SK-N-SH (cell line): ENCODE measurements around the gene METTL26. TPM values are rescaled to one million over a fixed set of nuclear protein-coding genes. Genes with fewer than 3 reads are reported as not detected.

Experiments used
- CTCF ChIA-PET: fragments of 300-600, 350-600 bp; formaldehyde crosslinking; extraction: SDS; loops from one replicate; lab custom pipeline; 2021; lab: Yijun Ruan, JAX
- POLR2A ChIA-PET: fragments of 350-600 bp; sonication (Branson Sonifier 250); formaldehyde crosslinking; extraction: SDS; loops from one replicate; lab custom pipeline; 2020; ENCODE audit warnings: antibody characterized with exemption, inconsistent platforms; lab: Yijun Ruan, JAX
- DNase-seq: peaks from one replicate; pipeline ENCODE4 v3.0.0; 2012
- H2AFZ ChIP-seq: fragments of 200-600 bp; sonication (generic); 2 replicates; pipeline ENCODE4 v1.8.1; 2016; ENCODE audit warnings: antibody characterized with exemption, mild to moderate bottlenecking, low read depth
- H3F3A ChIP-seq: fragments of 200-600 bp; sonication (generic); replicated peaks from 2 replicates; pipeline ENCODE3; 2016; ENCODE audit warnings: antibody characterized with exemption, mild to moderate bottlenecking; ENCODE audit not compliant: insufficient read depth
- H3K27ac ChIP-seq, 2 experiments: fragments of 200-500 bp in 1 of 2; fragments of 200-600 bp in 1 of 2; sonication (Bioruptor generic) in 1 of 2; sonication (generic), shearing (Covaris generic) in 1 of 2; 2 replicates each; pipeline versions ENCODE4 v1.5.1 to v1.6.1; 2014 to 2016; ENCODE audit warnings: low read depth in 2 of 2, inconsistent platforms in 1 of 2, low read length in 1 of 2, mild to moderate bottlenecking in 1 of 2, mixed read lengths in 1 of 2
- H3K27me3 ChIP-seq: fragments of 200-600 bp; sonication (generic), shearing (Covaris generic); 2 replicates; pipeline ENCODE4 v1.6.1; 2016; ENCODE audit warnings: mixed run types; ENCODE audit not compliant: insufficient read depth
- H3K36me3 ChIP-seq, 2 experiments: fragments of 200-500 bp in 1 of 2; fragments of 200-600 bp in 1 of 2; sonication (Bioruptor generic) in 1 of 2; sonication (generic) in 1 of 2; replicated peaks in 1 of 2; 2 replicates each; pipeline versions ENCODE3 to v1.5.1; 2014 to 2016; ENCODE audit warnings: low read length in 1 of 2, mild to moderate bottlenecking in 1 of 2; ENCODE audit not compliant: insufficient read depth in 2 of 2, control insufficient read depth in 1 of 2
- H3K4me1 ChIP-seq, 2 experiments: fragments of 200-500 bp in 1 of 2; fragments of 200-600 bp in 1 of 2; sonication (Bioruptor generic) in 1 of 2; sonication (generic), shearing (Covaris generic) in 1 of 2; 2 replicates each; pipeline versions ENCODE4 v1.5.1 to v1.6.1; 2014 to 2016; ENCODE audit warnings: low read depth in 1 of 2, low read length in 1 of 2, mixed run types in 1 of 2; ENCODE audit not compliant: insufficient read depth in 2 of 2, control insufficient read depth in 1 of 2
- H3K4me2 ChIP-seq: fragments of 200-600 bp; sonication (generic), shearing (Covaris generic); 2 replicates; pipeline ENCODE4 v1.6.1; 2017; ENCODE audit warnings: mixed run types
- H3K4me3 ChIP-seq, 2 experiments: fragments of 200-500 bp in 1 of 2; fragments of 200-600 bp in 1 of 2; sonication (Bioruptor generic) in 1 of 2; sonication (generic), shearing (Covaris generic) in 1 of 2; 2 replicates each; pipeline versions ENCODE4 v1.5.1 to v1.8.1; 2014 to 2016; ENCODE audit warnings: low read depth in 2 of 2, inconsistent platforms in 1 of 2, low read length in 1 of 2, mild to moderate bottlenecking in 1 of 2, mixed read lengths in 1 of 2, moderate library complexity in 1 of 2
- H3K79me2 ChIP-seq: fragments of 200-600 bp; sonication (generic); 2 replicates; pipeline ENCODE4 v1.8.1; 2017; ENCODE audit warnings: mild to moderate bottlenecking; ENCODE audit not compliant: insufficient read depth
- H3K9ac ChIP-seq: fragments of 200-600 bp; sonication (generic); 2 replicates; pipeline ENCODE4 v1.6.1; 2017; ENCODE audit warnings: mixed run types
- H3K9me2 ChIP-seq: fragments of 200-600 bp; sonication (generic); 2 replicates; pipeline ENCODE4 v1.6.1; 2017; ENCODE audit warnings: mixed run types
- H3K9me3 ChIP-seq: fragments of 200-600 bp; sonication (generic); 2 replicates; pipeline ENCODE4 v1.6.1; 2017; ENCODE audit warnings: mixed run types, mild to moderate bottlenecking, moderate library complexity
- H4K20me1 ChIP-seq: fragments of 200-600 bp; sonication (generic); 2 replicates; pipeline ENCODE4 v1.6.1; 2017; ENCODE audit warnings: mild to moderate bottlenecking, mixed run types; ENCODE audit not compliant: insufficient read depth
- CHD2 ChIP-seq: fragments of 150-350 bp; IDR thresholded peaks from 2 replicates; pipeline ENCODE4 v1.6.1; 2018; ENCODE audit warnings: low read length; ENCODE audit not compliant: partially characterized antibody
- ELF1 ChIP-seq: IDR thresholded peaks from 2 replicates; pipeline ENCODE4 v1.4.0; 2012
- EP300 ChIP-seq, 2 experiments: IDR thresholded peaks; 2 replicates each; pipeline versions ENCODE4 v1.4.0 to v1.6.1; 2012; ENCODE audit warnings: borderline replicate concordance in 1 of 2, low read depth in 1 of 2, low read length in 1 of 2
- FOSL2 ChIP-seq: IDR thresholded peaks from 2 replicates; pipeline ENCODE4 v1.4.0; 2012; ENCODE audit warnings: low read depth, mild to moderate bottlenecking, moderate library complexity, borderline replicate concordance
- FOXJ3 ChIP-seq: sonication (generic); formaldehyde crosslinking; IDR thresholded peaks from 2 replicates; pipeline ENCODE4 v1.5.1; 2020; ENCODE audit warnings: mild to moderate bottlenecking, missing genetic modification reagents
- FOXM1 ChIP-seq: IDR thresholded peaks from 2 replicates; pipeline ENCODE4 v1.4.0; 2012; ENCODE audit warnings: low read depth, mild to moderate bottlenecking
- IRF3 ChIP-seq: fragments of 150-350 bp; IDR thresholded peaks from 2 replicates; pipeline ENCODE4 v1.6.1; 2016; ENCODE audit warnings: mild to moderate bottlenecking, low read depth, low read length
- JUND ChIP-seq: IDR thresholded peaks from 2 replicates; pipeline ENCODE4 v1.4.0; 2012
- MAX ChIP-seq: IDR thresholded peaks from 2 replicates; pipeline ENCODE4 v1.4.0; 2012; ENCODE audit warnings: low read depth
- MEF2A ChIP-seq: IDR thresholded peaks from 2 replicates; pipeline ENCODE4 v1.4.0; 2012; ENCODE audit warnings: low read depth, borderline replicate concordance
- MXI1 ChIP-seq: IDR thresholded peaks from 2 replicates; pipeline ENCODE4 v1.6.1; 2012; ENCODE audit warnings: mild to moderate bottlenecking, low read depth, low read length, improper control_type of control experiment
- POLR2AphosphoS5 ChIP-seq: IDR thresholded peaks from 2 replicates; pipeline ENCODE4 v1.6.1; 2012; ENCODE audit warnings: low read depth, low read length
- RAD21 ChIP-seq: IDR thresholded peaks from 2 replicates; pipeline ENCODE4 v1.6.1; 2012; ENCODE audit warnings: mild to moderate bottlenecking, low read length
- RXRA ChIP-seq: IDR thresholded peaks from 2 replicates; pipeline ENCODE4 v1.4.0; 2012; ENCODE audit warnings: low read depth, mild to moderate bottlenecking, borderline replicate concordance
- TAF1 ChIP-seq: IDR thresholded peaks from 2 replicates; pipeline ENCODE4 v1.6.1; 2012; ENCODE audit warnings: low read depth, mild to moderate bottlenecking, low read length, moderate library complexity, borderline replicate concordance
- USF1 ChIP-seq: IDR thresholded peaks from 2 replicates; pipeline ENCODE4 v1.4.0; 2012; ENCODE audit warnings: low read depth, borderline replicate concordance
- ZBTB33 ChIP-seq: IDR thresholded peaks from 2 replicates; pipeline ENCODE4 v1.4.0; 2012; ENCODE audit warnings: low read depth, borderline replicate concordance
- WGBS: methylation state at CpG from one replicate; pipeline ENCODE4 v1.1.6; 2017; ENCODE audit warnings: low lambda C conversion rate; 5-methylcytosine and 5-hydroxymethylcytosine counted together
- polyA plus RNA-seq, 3 experiments: library from polyadenylated mRNA; depleted of rRNA; stranded (reverse); fragments of >200 nt; gene quantifications; 2 replicates each; pipeline ENCODE4 v1.2.3, GENCODE V29; 2012
- TF ChIP-seq, protein P1 (sequence below): IDR thresholded peaks from 2 replicates; pipeline ENCODE4 v1.6.1; 2012; ENCODE audit warnings: mild to moderate bottlenecking, low read depth, low read length, moderate library complexity
- TF ChIP-seq, protein P2 (sequence below): fragments of 200-600 bp; sonication (generic); IDR thresholded peaks from 2 replicates; pipeline ENCODE4 v1.6.1; 2017; ENCODE audit warnings: antibody characterized with exemption, mild to moderate bottlenecking, moderate library complexity

Gene METTL26
- polyA plus RNA-seq, 1 of the 3 experiments (the other 2 are of a cell fraction): 167 TPM

DNA sequence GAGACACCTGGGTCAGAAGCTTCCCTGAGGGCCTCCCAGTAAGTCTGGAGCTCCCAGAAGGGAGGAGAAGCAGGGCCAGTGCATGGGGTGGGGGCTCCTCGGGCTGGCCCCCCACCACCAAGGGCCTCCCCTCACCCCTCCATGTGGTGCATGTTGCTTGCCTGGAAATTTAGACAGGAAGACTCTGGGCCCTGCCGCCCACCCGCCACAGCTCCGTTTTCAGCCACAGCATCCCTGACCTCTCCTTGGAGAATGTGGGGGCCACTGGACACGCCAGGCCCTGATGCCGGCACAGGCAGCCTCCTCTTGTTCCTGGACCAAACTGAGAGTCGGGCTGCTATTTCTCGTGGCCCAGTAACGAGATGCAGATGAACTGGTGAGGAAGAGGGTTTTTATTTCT is 2.7 kb upstream of the METTL26 start:
- H3K4me1 ChIP-seq: peaks cover 6 to 42% of the 10 kb centered on the region in 2 experiments; a peak in 2 of 4 replicates
- no peak overlapping the region for H3K9ac ChIP-seq
- no peak overlapping the region for H2AFZ ChIP-seq
- ChIA-PET CTCF (interaction anchor here (0.9 to 1.4 kb wide), 5 partner anchors 9 to 29 kb away, joined by 3 to 11 read pairs (median 5); partner anchors contain the start of genes RHOT2 and WDR90), POLR2A (no interaction called here)
- no peak overlapping the region for H3K4me3 ChIP-seq
- peaks cover 13% of the 10 kb centered on the region for H3F3A ChIP-seq
- no peaks in the 10 kb centered on the region for H3K27me3 ChIP-seq
- no peak for TF ChIP-seq IRF3
- no peak for TF ChIP-seq USF1
- no peak for TF ChIP-seq FOSL2
- TF ChIP-seq TAF1: no peak
- no peak for TF ChIP-seq MAX
- TF ChIP-seq EP300 (IDR thresholded peaks at IDR 0.05; ENCODE audit: borderline replicate concordance in 1 of 2, low read depth in 1 of 2, low read length in 1 of 2): no peak
- no peak for TF ChIP-seq POLR2AphosphoS5
- no peak for TF ChIP-seq RXRA
- TF ChIP-seq MEF2A: no peak
- no peak for TF ChIP-seq MXI1
- no peak for TF ChIP-seq FOXJ3 (CRISPR knock-in tag)
- TF ChIP-seq JUND: no peak
- TF ChIP-seq, protein P1, sequence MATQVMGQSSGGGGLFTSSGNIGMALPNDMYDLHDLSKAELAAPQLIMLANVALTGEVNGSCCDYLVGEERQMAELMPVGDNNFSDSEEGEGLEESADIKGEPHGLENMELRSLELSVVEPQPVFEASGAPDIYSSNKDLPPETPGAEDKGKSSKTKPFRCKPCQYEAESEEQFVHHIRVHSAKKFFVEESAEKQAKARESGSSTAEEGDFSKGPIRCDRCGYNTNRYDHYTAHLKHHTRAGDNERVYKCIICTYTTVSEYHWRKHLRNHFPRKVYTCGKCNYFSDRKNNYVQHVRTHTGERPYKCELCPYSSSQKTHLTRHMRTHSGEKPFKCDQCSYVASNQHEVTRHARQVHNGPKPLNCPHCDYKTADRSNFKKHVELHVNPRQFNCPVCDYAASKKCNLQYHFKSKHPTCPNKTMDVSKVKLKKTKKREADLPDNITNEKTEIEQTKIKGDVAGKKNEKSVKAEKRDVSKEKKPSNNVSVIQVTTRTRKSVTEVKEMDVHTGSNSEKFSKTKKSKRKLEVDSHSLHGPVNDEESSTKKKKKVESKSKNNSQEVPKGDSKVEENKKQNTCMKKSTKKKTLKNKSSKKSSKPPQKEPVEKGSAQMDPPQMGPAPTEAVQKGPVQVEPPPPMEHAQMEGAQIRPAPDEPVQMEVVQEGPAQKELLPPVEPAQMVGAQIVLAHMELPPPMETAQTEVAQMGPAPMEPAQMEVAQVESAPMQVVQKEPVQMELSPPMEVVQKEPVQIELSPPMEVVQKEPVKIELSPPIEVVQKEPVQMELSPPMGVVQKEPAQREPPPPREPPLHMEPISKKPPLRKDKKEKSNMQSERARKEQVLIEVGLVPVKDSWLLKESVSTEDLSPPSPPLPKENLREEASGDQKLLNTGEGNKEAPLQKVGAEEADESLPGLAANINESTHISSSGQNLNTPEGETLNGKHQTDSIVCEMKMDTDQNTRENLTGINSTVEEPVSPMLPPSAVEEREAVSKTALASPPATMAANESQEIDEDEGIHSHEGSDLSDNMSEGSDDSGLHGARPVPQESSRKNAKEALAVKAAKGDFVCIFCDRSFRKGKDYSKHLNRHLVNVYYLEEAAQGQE: no peak
- no peak for TF ChIP-seq ZBTB33
- no peak for TF ChIP-seq ELF1
- TF ChIP-seq, protein P2, sequence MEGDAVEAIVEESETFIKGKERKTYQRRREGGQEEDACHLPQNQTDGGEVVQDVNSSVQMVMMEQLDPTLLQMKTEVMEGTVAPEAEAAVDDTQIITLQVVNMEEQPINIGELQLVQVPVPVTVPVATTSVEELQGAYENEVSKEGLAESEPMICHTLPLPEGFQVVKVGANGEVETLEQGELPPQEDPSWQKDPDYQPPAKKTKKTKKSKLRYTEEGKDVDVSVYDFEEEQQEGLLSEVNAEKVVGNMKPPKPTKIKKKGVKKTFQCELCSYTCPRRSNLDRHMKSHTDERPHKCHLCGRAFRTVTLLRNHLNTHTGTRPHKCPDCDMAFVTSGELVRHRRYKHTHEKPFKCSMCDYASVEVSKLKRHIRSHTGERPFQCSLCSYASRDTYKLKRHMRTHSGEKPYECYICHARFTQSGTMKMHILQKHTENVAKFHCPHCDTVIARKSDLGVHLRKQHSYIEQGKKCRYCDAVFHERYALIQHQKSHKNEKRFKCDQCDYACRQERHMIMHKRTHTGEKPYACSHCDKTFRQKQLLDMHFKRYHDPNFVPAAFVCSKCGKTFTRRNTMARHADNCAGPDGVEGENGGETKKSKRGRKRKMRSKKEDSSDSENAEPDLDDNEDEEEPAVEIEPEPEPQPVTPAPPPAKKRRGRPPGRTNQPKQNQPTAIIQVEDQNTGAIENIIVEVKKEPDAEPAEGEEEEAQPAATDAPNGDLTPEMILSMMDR: no peak
- no peak for TF ChIP-seq RAD21
- TF ChIP-seq FOXM1: no peak
- no peak for TF ChIP-seq CHD2
- no peak overlapping the region for H3K4me2 ChIP-seq
- no peak for DNase-seq
- H3K36me3 ChIP-seq: peaks cover 0 to 7% of the 10 kb centered on the region in 2 experiments
- no peak overlapping the region for H3K27ac ChIP-seq
- H3K9me3 ChIP-seq: no peaks in the 10 kb centered on the region
- WGBS: 82% methylated on average over 8 of the region's 9 CpGs
- peaks cover 22% of the 10 kb centered on the region; the same call in 1 of the 2 replicates for H3K79me2 ChIP-seq
- H3K9me2 ChIP-seq: no peaks in the 10 kb centered on the region
- no peaks in the 10 kb centered on the region; the same call in 1 of the 2 replicates for H4K20me1 ChIP-seq
